ENCODE measurements around the gene RACGAP1.

The RACGAP1 gene

GRCh38 chr12:50052964-50053363 lies 27.7 kb upstream of the RACGAP1 start:
- POLR2A ChIA-PET, result no interaction called here
- CTCF ChIA-PET, result interaction anchor here (4.7 kb wide), 1 partner anchor 14 kb away, joined by 31 read pairs; no protein-coding TSS in a partner anchor
- no peak for DNase-seq (ENCODE audit: extremely low spot score)
- TF ChIP-seq NFRKB (IDR thresholded peaks at IDR 0.05), result no peak
- TF ChIP-seq SUZ12 (IDR thresholded peaks at IDR 0.05), result no peak
- TF ChIP-seq TARDBP (IDR thresholded peaks at IDR 0.05), result no peak
- no peak for TF ChIP-seq BHLHE40 (IDR thresholded peaks at IDR 0.05; ENCODE audit: borderline replicate concordance)
- TF ChIP-seq ARNT (IDR thresholded peaks at IDR 0.05), result no peak
- TF ChIP-seq FOXM1 (IDR thresholded peaks at IDR 0.05; ENCODE audit: borderline replicate concordance), result no peak
- TF ChIP-seq PKNOX1 (IDR thresholded peaks at IDR 0.05), result no peak
- TF ChIP-seq FOXA1 (IDR thresholded peaks at IDR 0.05), result no peak
- no peak for TF ChIP-seq CTBP1 (IDR thresholded peaks at IDR 0.05; ENCODE audit: borderline replicate concordance)
- TF ChIP-seq ZNF384 (IDR thresholded peaks at IDR 0.05), result no peak
- no peak for TF ChIP-seq LEF1 (IDR thresholded peaks at IDR 0.05; ENCODE audit: borderline replicate concordance)
- no peak for TF ChIP-seq ELF4 (IDR thresholded peaks at IDR 0.05)
- TF ChIP-seq HDGF (IDR thresholded peaks at IDR 0.05; ENCODE audit: borderline replicate concordance), result no peak
- no peak for TF ChIP-seq L3MBTL2 (conservative IDR thresholded peaks at IDR 0.05)
- TF ChIP-seq FOXK2 (IDR thresholded peaks at IDR 0.05), result no peak
- TF ChIP-seq SP1 (IDR thresholded peaks at IDR 0.05), result no peak

- TF ChIP-seq NFRKB (IDR thresholded peaks at IDR 0.05), result no peak
- no peak for TF ChIP-seq ARNT (IDR thresholded peaks at IDR 0.05)
- TF ChIP-seq FOXA1 (IDR thresholded peaks at IDR 0.05), result no peak
- no peak for TF ChIP-seq CTBP1 (IDR thresholded peaks at IDR 0.05; ENCODE audit: borderline replicate concordance)
- TF ChIP-seq BHLHE40 (IDR thresholded peaks at IDR 0.05; ENCODE audit: borderline replicate concordance), result no peak
- TF ChIP-seq SP1 (IDR thresholded peaks at IDR 0.05), result no peak
- no peak for DNase-seq (ENCODE audit: extremely low spot score)
- POLR2A ChIA-PET, result no interaction called here
- CTCF ChIA-PET, result interaction anchor here (4.7 kb wide), 1 partner anchor 13 kb away, joined by 31 read pairs; no protein-coding TSS in a partner anchor
These were observed 27.2 kb upstream of the RACGAP1 start for GRCh38 chr12:50052544-50052943.

GRCh38 chr12:50051101-50051806 lies 26.0 kb upstream of the RACGAP1 start:
- TF ChIP-seq ARNT (IDR thresholded peaks at IDR 0.05) (no peak), NFRKB (IDR thresholded peaks at IDR 0.05) (no peak), CTBP1 (IDR thresholded peaks at IDR 0.05; ENCODE audit: borderline replicate concordance) (no peak), BHLHE40 (IDR thresholded peaks at IDR 0.05; ENCODE audit: borderline replicate concordance) (no peak), HDGF (IDR thresholded peaks at IDR 0.05; ENCODE audit: borderline replicate concordance) (no peak), FOXM1 (IDR thresholded peaks at IDR 0.05; ENCODE audit: borderline replicate concordance) (no peak), TARDBP (IDR thresholded peaks at IDR 0.05) (no peak), ELF4 (IDR thresholded peaks at IDR 0.05) (no peak), SP1 (IDR thresholded peaks at IDR 0.05) (no peak), ZNF384 (IDR thresholded peaks at IDR 0.05) (no peak), FOXA1 (IDR thresholded peaks at IDR 0.05) (no peak), SUZ12 (IDR thresholded peaks at IDR 0.05) (no peak), L3MBTL2 (conservative IDR thresholded peaks at IDR 0.05) (no peak), LEF1 (IDR thresholded peaks at IDR 0.05; ENCODE audit: borderline replicate concordance) (no peak), PKNOX1 (IDR thresholded peaks at IDR 0.05) (no peak), FOXK2 (IDR thresholded peaks at IDR 0.05) (no peak)
- DNase-seq (ENCODE audit: extremely low spot score), result no peak
- CTCF ChIA-PET, result interaction anchor here (0.6 to 1.7 kb wide), 4 partner anchors 9 to 35 kb away, joined by 3 to 10 read pairs (median 3); no protein-coding TSS in a partner anchor
- POLR2A ChIA-PET, result interaction anchor here (1.9 kb wide), 1 partner anchor 14 kb away, joined by 6 read pairs; no protein-coding TSS in a partner anchor

- TF ChIP-seq FOXK2 (IDR thresholded peaks at IDR 0.05), result no peak
- no peak for TF ChIP-seq LEF1 (IDR thresholded peaks at IDR 0.05; ENCODE audit: borderline replicate concordance)
- no peak for TF ChIP-seq BHLHE40 (IDR thresholded peaks at IDR 0.05; ENCODE audit: borderline replicate concordance)
- no peak for TF ChIP-seq SUZ12 (IDR thresholded peaks at IDR 0.05)
- TF ChIP-seq ELF4 (IDR thresholded peaks at IDR 0.05), result no peak
- ChIA-PET CTCF (interaction anchor here (0.9 to 1.7 kb wide), 4 partner anchors 9 to 34 kb away, joined by 3 to 10 read pairs (median 6); no protein-coding TSS in a partner anchor), POLR2A (interaction anchor here (1.9 kb wide), 1 partner anchor 14 kb away, joined by 6 read pairs; no protein-coding TSS in a partner anchor)
- DNase-seq (ENCODE audit: extremely low spot score), result peak; percentile 30
These were observed 25.3 kb upstream of the RACGAP1 start for GRCh38 chr12:50050410-50051098.

GRCh38 chr12:50050119-50050385 lies 24.8 kb upstream of the RACGAP1 start:
- no peak for TF ChIP-seq CTBP1 (IDR thresholded peaks at IDR 0.05; ENCODE audit: borderline replicate concordance)
- no peak for TF ChIP-seq LEF1 (IDR thresholded peaks at IDR 0.05; ENCODE audit: borderline replicate concordance)
- TF ChIP-seq SUZ12 (IDR thresholded peaks at IDR 0.05), result no peak
- TF ChIP-seq FOXM1 (IDR thresholded peaks at IDR 0.05; ENCODE audit: borderline replicate concordance), result no peak
- no peak for TF ChIP-seq ZNF384 (IDR thresholded peaks at IDR 0.05)
- no peak for TF ChIP-seq TARDBP (IDR thresholded peaks at IDR 0.05)
- no peak for TF ChIP-seq ELF4 (IDR thresholded peaks at IDR 0.05)
- no peak for TF ChIP-seq PKNOX1 (IDR thresholded peaks at IDR 0.05)
- no peak for TF ChIP-seq L3MBTL2 (conservative IDR thresholded peaks at IDR 0.05)
- no peak for TF ChIP-seq ARNT (IDR thresholded peaks at IDR 0.05)
- TF ChIP-seq BHLHE40 (IDR thresholded peaks at IDR 0.05; ENCODE audit: borderline replicate concordance), result no peak
- TF ChIP-seq NFRKB (IDR thresholded peaks at IDR 0.05), result no peak
- TF ChIP-seq FOXA1 (IDR thresholded peaks at IDR 0.05), result no peak
- no peak for TF ChIP-seq HDGF (IDR thresholded peaks at IDR 0.05; ENCODE audit: borderline replicate concordance)
- no peak for TF ChIP-seq SP1 (IDR thresholded peaks at IDR 0.05)
- no peak for TF ChIP-seq FOXK2 (IDR thresholded peaks at IDR 0.05)
- no peak for DNase-seq (ENCODE audit: extremely low spot score)
- ChIA-PET POLR2A (interaction anchor here (1.9 kb wide), 1 partner anchor 13 kb away, joined by 6 read pairs; no protein-coding TSS in a partner anchor), CTCF (interaction anchor here (0.9 to 1.7 kb wide), 4 partner anchors 10 to 34 kb away, joined by 3 to 10 read pairs (median 6); no protein-coding TSS in a partner anchor)

All from HEK293T (cell line).